HepG2 (cell line): Measurements from ENCODE around the gene PARD3. TPM values are rescaled to one million over a fixed set of nuclear protein-coding genes. Genes with fewer than 3 reads are reported as not detected.

Experiments
- ATAC-seq: fragments of 200-7000 bp; cut with Tn5 transposase; 3 replicates; pipeline ENCODE4 v1.9.1; 2020; ENCODE audit warnings: mild to moderate bottlenecking, moderate library complexity
- BruUV-seq: library from RNA; stranded (reverse); fragments of 400-500 nt; replicated peaks from 2 replicates; lab custom pipeline; 2021; lab: Mats Ljungman, UMichigan
- CTCF ChIA-PET: fragments of 300-600 bp; formaldehyde crosslinking; extraction: SDS; loops from one replicate; lab custom pipeline; 2021; ENCODE audit warnings: low total read pairs, inconsistent platforms, low intra/inter-chr PET ratio; lab: Yijun Ruan, JAX
- POLR2A ChIA-PET: fragments of 350-600 bp; sonication (Branson Sonifier 250); formaldehyde crosslinking; loops from one replicate; lab custom pipeline; 2020; ENCODE audit warnings: antibody characterized with exemption, inconsistent platforms; lab: Yijun Ruan, JAX
- DNase-seq: peaks from one replicate; pipeline ENCODE4 v3.0.0-alpha.2; 2015; ENCODE audit warnings: low spot score
- FAIRE-seq: peaks from 3 replicates; lab custom pipeline; 2011; peaks lifted over from hg19 to GRCh38; lab: Jason Lieb, UNC
- H2AFZ ChIP-seq: one replicate; pipeline ENCODE4 v1.6.1; 2011; ENCODE audit warnings: low read length, inconsistent platforms
- H3K27ac ChIP-seq: fragments of 300-600 bp; 3 replicates; pipeline ENCODE4 v1.8.0; 2011; ENCODE audit warnings: mixed run types, mild to moderate bottlenecking, mixed read lengths, low read length, inconsistent platforms; ENCODE audit not compliant: insufficient read depth; ENCODE audit errors: extremely low read length
- H3K27me3 ChIP-seq, 2 experiments: fragments of 200-600 bp in 1 of 2; 2 replicates in 1 of 2; 3 replicates in 1 of 2; pipeline versions ENCODE4 v1.6.0 to v1.8.0; 2011; ENCODE audit warnings: low read length in 2 of 2, mild to moderate bottlenecking in 2 of 2, moderate library complexity in 2 of 2, inconsistent platforms in 1 of 2; ENCODE audit not compliant: insufficient read depth in 2 of 2, control insufficient read depth in 1 of 2
- H3K36me3 ChIP-seq, 2 experiments: fragments of 200-600 bp in 1 of 2; replicated peaks in 1 of 2; 2 replicates in 1 of 2; 3 replicates in 1 of 2; pipeline versions ENCODE4 v1.5.1 to v1.8.0; 2011; ENCODE audit warnings: low read length in 2 of 2, inconsistent platforms in 1 of 2; ENCODE audit not compliant: insufficient read depth in 2 of 2, control insufficient read depth in 1 of 2
- H3K4me1 ChIP-seq: 2 replicates; pipeline ENCODE4 v1.5.1; 2012; ENCODE audit warnings: low read length, inconsistent platforms; ENCODE audit not compliant: insufficient read depth
- H3K4me2 ChIP-seq: 2 replicates; pipeline ENCODE4 v1.6.0; 2011; ENCODE audit warnings: low read depth, low read length, inconsistent platforms
- H3K4me3 ChIP-seq, 3 experiments: fragments of 200-600 bp in 1 of 3; sonication (generic), shearing (Covaris generic) in 1 of 3; replicated peaks in 1 of 3; 2 replicates each; pipeline ENCODE4 v1.5.1; 2011 to 2016; ENCODE audit warnings: low read length in 3 of 3, inconsistent platforms in 2 of 3, low read depth in 2 of 3, mild to moderate bottlenecking in 2 of 3, control low read depth in 1 of 3, mixed read lengths in 1 of 3; ENCODE audit not compliant: insufficient read depth in 1 of 3
- H3K79me2 ChIP-seq: one replicate; pipeline ENCODE4 v1.6.1; 2011; ENCODE audit warnings: low read length, inconsistent platforms; ENCODE audit not compliant: insufficient read depth
- H3K9ac ChIP-seq: 2 replicates; pipeline ENCODE4 v1.6.0; 2011; ENCODE audit warnings: mild to moderate bottlenecking, low read depth, low read length, inconsistent platforms; ENCODE audit not compliant: insufficient read depth
- H3K9me3 ChIP-seq: 2 replicates; pipeline ENCODE4 v1.5.1; 2012; ENCODE audit warnings: mild to moderate bottlenecking, low read length
- H4K20me1 ChIP-seq: 2 replicates; pipeline ENCODE4 v1.6.0; 2011; ENCODE audit warnings: inconsistent platforms, mild to moderate bottlenecking, low read length, moderate library complexity; ENCODE audit not compliant: insufficient read depth
- ATF4 ChIP-seq, 2 experiments: fragments of 450-650 bp in 1 of 2; sonication (generic) in 1 of 2; formaldehyde crosslinking; IDR thresholded peaks; 2 replicates each; pipeline versions ENCODE4 v1.5.0 to v1.8.0; 2020 to 2022; ENCODE audit warnings: mild to moderate bottlenecking in 1 of 2, missing genetic modification reagents in 1 of 2
- GTF3A ChIP-seq: sonication (generic); formaldehyde crosslinking; conservative IDR thresholded peaks from 2 replicates; pipeline ENCODE4 v1.4.0; 2020; ENCODE audit warnings: mild to moderate bottlenecking, missing genetic modification reagents
- IKZF1 ChIP-seq: fragments of 450-650 bp; IDR thresholded peaks from 2 replicates; pipeline ENCODE4 v1.7.1; 2016
- JUND ChIP-seq: sonication (generic); formaldehyde crosslinking; IDR thresholded peaks from 2 replicates; pipeline ENCODE4 v1.8.0; 2022; ENCODE audit warnings: mild to moderate bottlenecking, missing genetic modification reagents
- KDM1A ChIP-seq: IDR thresholded peaks from 2 replicates; pipeline ENCODE4 v1.6.1; 2016; ENCODE audit warnings: missing compliant biosample characterization
- KDM2A ChIP-seq: sonication (generic); formaldehyde crosslinking; IDR thresholded peaks from 2 replicates; pipeline ENCODE4 v1.4.0; 2020; ENCODE audit warnings: low read depth, missing genetic modification reagents, borderline replicate concordance
- KLF11 ChIP-seq: IDR thresholded peaks from 2 replicates; pipeline ENCODE4 v1.6.1; 2016; ENCODE audit warnings: missing compliant biosample characterization
- MATR3 ChIP-seq: sonication (generic); formaldehyde crosslinking; IDR thresholded peaks from 2 replicates; pipeline ENCODE4 v1.4.0; 2020; ENCODE audit warnings: missing genetic modification reagents
- MBD4 ChIP-seq: IDR thresholded peaks from 2 replicates; pipeline ENCODE4 v1.6.1; 2012; ENCODE audit warnings: low read length, inconsistent platforms, borderline replicate concordance
- NFE2 ChIP-seq: sonication (generic); formaldehyde crosslinking; IDR thresholded peaks from 2 replicates; pipeline ENCODE4 v1.4.0; 2020; ENCODE audit warnings: missing genetic modification reagents
- SMYD3 ChIP-seq: sonication (generic); formaldehyde crosslinking; IDR thresholded peaks from 2 replicates; pipeline ENCODE4 v1.8.1; 2023; ENCODE audit warnings: mild to moderate bottlenecking, missing genetic modification reagents
- SRY ChIP-seq: sonication (generic); formaldehyde crosslinking; IDR thresholded peaks from 2 replicates; pipeline ENCODE4 v1.8.0; 2022; ENCODE audit warnings: mild to moderate bottlenecking, missing genetic modification reagents
- TRIM24 ChIP-seq: sonication (generic); formaldehyde crosslinking; IDR thresholded peaks from 2 replicates; pipeline ENCODE4 v1.8.0; 2022; ENCODE audit warnings: mild to moderate bottlenecking, missing genetic modification reagents
- ZNF121 ChIP-seq: sonication (generic); formaldehyde crosslinking; IDR thresholded peaks from 2 replicates; pipeline ENCODE4 v1.5.0; 2020; ENCODE audit warnings: mild to moderate bottlenecking, missing genetic modification reagents
- ZNF138 ChIP-seq: sonication (generic); formaldehyde crosslinking; IDR thresholded peaks from 2 replicates; pipeline ENCODE4 v1.5.0; 2020; ENCODE audit warnings: mild to moderate bottlenecking, low read depth, missing genetic modification reagents
- ZNF3 ChIP-seq: IDR thresholded peaks from 2 replicates; pipeline ENCODE4 v1.7.0; 2017; ENCODE audit warnings: inconsistent platforms
- ZNF460 ChIP-seq: sonication (generic); formaldehyde crosslinking; IDR thresholded peaks from 2 replicates; pipeline ENCODE4 v1.5.1; 2020; ENCODE audit warnings: missing genetic modification reagents, mild to moderate bottlenecking, borderline replicate concordance
- ZNF879 ChIP-seq: sonication (generic); formaldehyde crosslinking; IDR thresholded peaks from 2 replicates; pipeline ENCODE4 v1.8.1; 2023; ENCODE audit warnings: missing genetic modification reagents
- WGBS: methylation state at CpG from one replicate; pipeline ENCODE4 v1.1.6; 2017; ENCODE audit warnings: low lambda C conversion rate; 5-methylcytosine and 5-hydroxymethylcytosine counted together
- in situ Hi-C: cut with HindIII; loops from 2 replicates; pipeline ENCODE4 v1.10.0; 2017; ENCODE audit warnings: low pct_unique_long_range_greater_than_20kb; ENCODE audit not compliant: extremely low pct_ligation_motif_present
- intact Hi-C: fragments of 100-400 bp; cut with micrococcal nuclease; formaldehyde crosslinking; loops from one replicate; pipeline ENCODE4 v1.10.0; 2022; ENCODE audit not compliant: unreplicated experiment
- polyA plus RNA-seq, 8 experiments: library from polyadenylated mRNA; depleted of rRNA in 3 of 8; stranded (reverse) in 7 of 8; unstranded in 1 of 8; fragments of >200 nt; fragmentation: Illumina TruSeq in 4 of 8; extraction: Trizol in 4 of 8; gene quantifications; 2 replicates each; pipeline versions ENCODE4 v1.2.1 to v1.2.3, GENCODE V29; 2011 to 2016; ENCODE audit warnings: low read depth in 4 of 8, missing spikeins in 1 of 8, mixed read lengths in 1 of 8; ENCODE audit not compliant: insufficient read depth in 1 of 8
- total RNA-seq, 5 experiments: library from RNA; depleted of rRNA; stranded (reverse); fragments of >200 nt; fragmentation: Illumina TruSeq; extraction: Trizol; gene quantifications; 2 replicates each; pipeline ENCODE4 v1.2.3, GENCODE V29; 2016; ENCODE audit warnings: low read depth in 1 of 5
- TF ChIP-seq, protein P1 (sequence below): sonication (generic); formaldehyde crosslinking; IDR thresholded peaks from 2 replicates; pipeline ENCODE4 v1.5.0; 2020; ENCODE audit warnings: mild to moderate bottlenecking, missing genetic modification reagents
- TF ChIP-seq, protein P2 (sequence below): sonication (generic); formaldehyde crosslinking; IDR thresholded peaks from 2 replicates; pipeline ENCODE4 v1.4.0; 2020; ENCODE audit warnings: missing genetic modification reagents
- TF ChIP-seq, protein P3 (sequence below): sonication (generic); formaldehyde crosslinking; IDR thresholded peaks from 2 replicates; pipeline ENCODE4 v1.5.0; 2020; ENCODE audit warnings: mild to moderate bottlenecking, missing genetic modification reagents

Gene PARD3
- total and polyA plus RNA-seq, 2 of the 13 experiments (the other 11 are each of a cell fraction or from before 2014, with no cell fraction given): 40.9 to 60.0 TPM

GRCh38 chr10:34213805-34214197 lies 601.3 kb downstream of the PARD3 start:
- 62% methylated on average over 5 of the region's 5 CpGs for WGBS
- Histone ChIP-seq H3K9ac (no peak overlapping the region), H3K4me1 (peaks cover 69% of the 10 kb centered on the region), H3K36me3 (no peaks in the 10 kb centered on the region; a peak in 2 of 5 replicates), H3K79me2 (no peaks in the 10 kb centered on the region), H3K4me2 (peak overlapping the region; percentile 6; the same call in 1 of the 2 replicates), H3K27me3 (no peaks in the 10 kb centered on the region), H3K27ac (peak overlapping the region; percentile 60), H3K9me3 (no peaks in the 10 kb centered on the region), H3K4me3 (no peak overlapping the region), H4K20me1 (no peaks in the 10 kb centered on the region), H2AFZ (no peak overlapping the region)
- in situ Hi-C loops (no loop called here), intact Hi-C loops (loop anchor here (2.0 kb wide), 3 partner anchors 17 to 93 kb away; no protein-coding TSS in a partner anchor)
- ChIA-PET CTCF (no interaction called here), POLR2A (no interaction called here)
- DNase-seq: no peak
- peak; percentile 5; the same call in 2 of the 3 replicates for ATAC-seq
- no peak for FAIRE-seq
- TSS peak; percentile 46 for BruUV-seq
- no peak for TF ChIP-seq NFE2 (CRISPR knock-in tag)
- peak in 1 of 2 experiments; percentile 9; a peak in 1 of 4 replicates for TF ChIP-seq ATF4 (CRISPR knock-in tag; IDR thresholded peaks at IDR 0.05)
- TF ChIP-seq MBD4: peak; percentile 25; the same call in 1 of the 2 replicates
- TF ChIP-seq JUND: no peak
- TF ChIP-seq ZNF879 (CRISPR knock-in tag): no peak
- TF ChIP-seq TRIM24 (CRISPR knock-in tag): no peak
- 0 out of 2 replicates have a peak, but pooled peaks have one; percentile 46 for TF ChIP-seq ZNF3
- no peak for TF ChIP-seq IKZF1
- TF ChIP-seq GTF3A (CRISPR knock-in tag): no peak
- no peak for TF ChIP-seq MATR3 (CRISPR knock-in tag)
- TF ChIP-seq, protein P1, sequence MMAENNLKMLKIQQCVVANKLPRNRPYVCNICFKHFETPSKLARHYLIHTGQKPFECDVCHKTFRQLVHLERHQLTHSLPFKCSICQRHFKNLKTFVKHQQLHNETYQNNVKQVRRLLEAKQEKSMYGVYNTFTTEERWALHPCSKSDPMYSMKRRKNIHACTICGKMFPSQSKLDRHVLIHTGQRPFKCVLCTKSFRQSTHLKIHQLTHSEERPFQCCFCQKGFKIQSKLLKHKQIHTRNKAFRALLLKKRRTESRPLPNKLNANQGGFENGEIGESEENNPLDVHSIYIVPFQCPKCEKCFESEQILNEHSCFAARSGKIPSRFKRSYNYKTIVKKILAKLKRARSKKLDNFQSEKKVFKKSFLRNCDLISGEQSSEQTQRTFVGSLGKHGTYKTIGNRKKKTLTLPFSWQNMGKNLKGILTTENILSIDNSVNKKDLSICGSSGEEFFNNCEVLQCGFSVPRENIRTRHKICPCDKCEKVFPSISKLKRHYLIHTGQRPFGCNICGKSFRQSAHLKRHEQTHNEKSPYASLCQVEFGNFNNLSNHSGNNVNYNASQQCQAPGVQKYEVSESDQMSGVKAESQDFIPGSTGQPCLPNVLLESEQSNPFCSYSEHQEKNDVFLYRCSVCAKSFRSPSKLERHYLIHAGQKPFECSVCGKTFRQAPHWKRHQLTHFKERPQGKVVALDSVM (CRISPR knock-in tag): peak; percentile 60; the same call in 1 of the 2 replicates
- TF ChIP-seq, protein P2, sequence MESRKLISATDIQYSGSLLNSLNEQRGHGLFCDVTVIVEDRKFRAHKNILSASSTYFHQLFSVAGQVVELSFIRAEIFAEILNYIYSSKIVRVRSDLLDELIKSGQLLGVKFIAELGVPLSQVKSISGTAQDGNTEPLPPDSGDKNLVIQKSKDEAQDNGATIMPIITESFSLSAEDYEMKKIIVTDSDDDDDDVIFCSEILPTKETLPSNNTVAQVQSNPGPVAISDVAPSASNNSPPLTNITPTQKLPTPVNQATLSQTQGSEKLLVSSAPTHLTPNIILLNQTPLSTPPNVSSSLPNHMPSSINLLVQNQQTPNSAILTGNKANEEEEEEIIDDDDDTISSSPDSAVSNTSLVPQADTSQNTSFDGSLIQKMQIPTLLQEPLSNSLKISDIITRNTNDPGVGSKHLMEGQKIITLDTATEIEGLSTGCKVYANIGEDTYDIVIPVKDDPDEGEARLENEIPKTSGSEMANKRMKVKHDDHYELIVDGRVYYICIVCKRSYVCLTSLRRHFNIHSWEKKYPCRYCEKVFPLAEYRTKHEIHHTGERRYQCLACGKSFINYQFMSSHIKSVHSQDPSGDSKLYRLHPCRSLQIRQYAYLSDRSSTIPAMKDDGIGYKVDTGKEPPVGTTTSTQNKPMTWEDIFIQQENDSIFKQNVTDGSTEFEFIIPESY (CRISPR knock-in tag): no peak
- TF ChIP-seq SMYD3 (CRISPR knock-in tag): no peak
- TF ChIP-seq, protein P3, sequence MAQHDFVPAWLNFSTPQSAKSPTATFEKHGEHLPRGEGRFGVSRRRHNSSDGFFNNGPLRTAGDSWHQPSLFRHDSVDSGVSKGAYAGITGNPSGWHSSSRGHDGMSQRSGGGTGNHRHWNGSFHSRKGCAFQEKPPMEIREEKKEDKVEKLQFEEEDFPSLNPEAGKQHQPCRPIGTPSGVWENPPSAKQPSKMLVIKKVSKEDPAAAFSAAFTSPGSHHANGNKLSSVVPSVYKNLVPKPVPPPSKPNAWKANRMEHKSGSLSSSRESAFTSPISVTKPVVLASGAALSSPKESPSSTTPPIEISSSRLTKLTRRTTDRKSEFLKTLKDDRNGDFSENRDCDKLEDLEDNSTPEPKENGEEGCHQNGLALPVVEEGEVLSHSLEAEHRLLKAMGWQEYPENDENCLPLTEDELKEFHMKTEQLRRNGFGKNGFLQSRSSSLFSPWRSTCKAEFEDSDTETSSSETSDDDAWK (CRISPR knock-in tag): no peak
- TF ChIP-seq KDM1A (CRISPR knock-in tag): peak; percentile 76; the same call in 1 of the 2 replicates
- TF ChIP-seq ZNF121 (CRISPR knock-in tag): peak; percentile 98
- TF ChIP-seq SRY (CRISPR knock-in tag): no peak
- TF ChIP-seq KDM2A (CRISPR knock-in tag): 0 out of 2 replicates have a peak, but pooled peaks have one; percentile 8
- no peak for TF ChIP-seq ZNF138 (CRISPR knock-in tag)
- no peak for TF ChIP-seq KLF11
- TF ChIP-seq ZNF460 (CRISPR knock-in tag): peak; percentile 76
